GM21381 (cell line): Measurements from ENCODE around the gene CLK4.
A peak's percentile ranks its signal among the peaks of the same experiment; 100 is the strongest.

Source experiments
- ATAC-seq: cut with Tn5 transposase; IDR thresholded peaks from one replicate; pipeline ENCODE4 v1.9.1; 2021; ENCODE audit warnings: mild to moderate bottlenecking, moderate library complexity; ENCODE audit not compliant: unreplicated experiment

Gene CLK4

DNA sequence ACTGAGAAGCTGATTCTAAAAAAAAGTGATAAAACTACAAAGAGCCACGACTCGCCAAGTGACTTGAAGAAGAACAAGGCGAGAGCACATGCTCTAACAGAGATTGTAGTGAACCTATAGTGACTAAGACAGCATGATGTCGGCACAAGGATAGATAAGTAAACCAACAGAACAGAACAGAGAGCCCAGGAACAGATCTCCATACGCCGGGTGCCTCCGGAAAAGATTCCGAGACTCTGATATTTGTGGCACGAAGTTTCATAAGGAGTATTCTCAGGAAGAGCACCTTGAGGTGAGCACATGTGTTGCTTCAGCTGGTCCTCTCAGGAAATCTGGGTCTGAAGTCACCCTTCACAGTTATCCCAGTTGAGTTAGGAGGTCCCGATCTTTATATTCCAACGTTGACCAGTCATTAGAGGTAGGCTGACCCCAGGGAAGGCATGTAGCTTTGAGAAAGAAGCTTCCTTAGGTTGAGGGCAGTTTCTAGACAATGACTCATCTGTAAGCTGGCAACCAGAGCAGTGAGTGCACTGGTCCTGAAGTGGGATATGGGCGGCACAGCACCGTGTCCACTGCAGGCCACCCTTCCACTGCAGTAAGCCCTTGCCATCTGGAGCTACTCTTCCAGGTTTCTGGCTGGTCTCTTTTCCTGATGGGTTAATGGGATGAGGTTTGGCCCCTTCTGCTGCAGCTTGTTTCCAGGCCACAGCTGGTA is 13.6 kb upstream of the CLK4 start:
- no peak for ATAC-seq

DNA sequence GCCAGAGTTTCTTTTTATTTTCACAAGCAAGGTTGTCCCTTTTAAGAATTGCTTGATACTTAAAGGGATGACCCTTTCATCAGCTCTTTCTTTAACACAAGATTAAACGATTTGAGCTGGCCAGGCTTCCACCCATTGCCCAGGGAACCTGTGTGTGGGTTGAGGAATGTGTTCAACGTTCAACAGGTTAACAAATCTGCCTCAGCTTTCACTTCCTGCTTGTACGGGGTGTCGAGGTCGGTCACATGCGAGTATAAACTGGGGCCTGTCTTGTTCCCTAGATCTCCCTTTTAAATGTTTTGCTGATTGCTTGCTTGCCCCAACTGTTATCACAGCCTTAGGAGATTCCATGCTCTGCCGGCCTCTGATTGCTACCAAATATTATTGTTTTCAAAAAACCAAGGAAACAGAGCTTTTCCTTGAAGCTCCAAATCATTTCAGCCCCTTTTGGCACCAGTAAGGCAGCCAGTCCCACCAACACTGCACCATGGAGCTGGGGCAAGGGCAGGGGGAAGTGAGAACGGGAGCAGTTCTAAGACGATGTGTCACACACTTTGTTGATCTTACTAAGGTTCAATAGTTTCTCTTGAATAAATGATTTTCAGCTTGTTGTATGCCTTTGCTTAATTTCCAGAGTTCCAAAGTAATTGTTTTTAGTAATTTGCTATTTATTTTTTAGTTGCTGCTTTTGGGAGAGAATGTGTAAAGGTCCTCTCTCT is 10.7 kb upstream of the CLK4 start:
- ATAC-seq: no peak

DNA sequence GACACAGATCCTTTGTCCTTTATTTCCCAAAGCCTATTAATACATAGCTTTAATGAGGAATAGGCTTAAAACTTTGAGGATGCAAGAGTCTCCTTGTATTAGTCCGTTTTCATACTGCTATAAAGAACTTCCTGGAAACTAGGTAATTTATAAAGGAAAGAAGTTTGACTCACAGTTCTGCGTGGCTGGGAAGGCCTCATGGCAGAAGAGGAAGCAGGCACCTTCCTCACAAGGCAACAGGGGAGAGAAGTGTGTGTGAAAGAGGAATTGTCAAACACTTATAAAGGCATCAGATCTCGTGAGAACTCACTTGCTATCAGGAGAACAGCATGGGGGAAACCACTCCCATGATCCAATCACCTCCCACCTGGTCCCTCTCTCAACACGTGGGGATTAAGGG is 5.4 kb upstream of the CLK4 start:
- no peak for ATAC-seq

DNA sequence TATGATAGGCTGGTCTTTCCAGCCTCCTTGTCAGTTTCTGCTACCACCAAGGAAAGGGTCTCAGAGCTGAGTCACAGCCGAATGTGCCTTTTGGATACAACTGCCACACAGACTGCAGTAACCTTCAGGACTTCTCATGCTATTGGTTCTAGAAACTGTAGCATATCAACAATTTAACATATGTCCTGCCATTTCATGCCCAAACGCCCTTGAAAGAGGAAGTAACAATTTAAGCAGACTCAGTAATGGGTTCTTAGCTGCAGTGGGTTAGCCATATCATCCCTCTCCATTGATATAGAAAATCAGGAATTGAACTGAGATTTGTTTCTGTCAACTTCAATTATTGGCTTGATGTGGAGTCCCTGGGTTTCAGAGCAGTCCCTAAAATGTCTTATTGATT is 4.1 kb upstream of the CLK4 start:
- ATAC-seq: no peak

DNA sequence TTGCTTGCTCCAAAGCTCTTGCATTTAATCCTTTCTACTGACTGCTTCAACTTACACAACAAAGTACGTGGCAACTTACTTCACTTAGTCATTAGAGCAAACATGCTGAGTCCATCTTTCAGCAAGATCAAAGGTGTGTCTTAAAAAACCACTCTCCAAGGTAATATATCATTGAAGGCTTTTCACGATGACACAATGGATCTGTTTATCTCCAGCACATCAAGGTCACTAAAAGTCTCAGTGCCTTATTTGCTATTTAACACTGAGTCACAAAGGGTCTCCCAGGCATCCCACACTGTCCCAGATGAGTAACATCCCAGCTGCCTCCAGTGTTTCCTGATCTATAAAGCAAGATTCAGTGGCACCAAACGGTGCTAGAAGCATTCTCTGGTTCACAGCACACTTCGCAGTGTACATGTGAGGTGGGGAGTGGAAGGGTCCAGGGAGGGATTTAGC is 3.7 kb upstream of the CLK4 start:
- ATAC-seq: no peak

DNA sequence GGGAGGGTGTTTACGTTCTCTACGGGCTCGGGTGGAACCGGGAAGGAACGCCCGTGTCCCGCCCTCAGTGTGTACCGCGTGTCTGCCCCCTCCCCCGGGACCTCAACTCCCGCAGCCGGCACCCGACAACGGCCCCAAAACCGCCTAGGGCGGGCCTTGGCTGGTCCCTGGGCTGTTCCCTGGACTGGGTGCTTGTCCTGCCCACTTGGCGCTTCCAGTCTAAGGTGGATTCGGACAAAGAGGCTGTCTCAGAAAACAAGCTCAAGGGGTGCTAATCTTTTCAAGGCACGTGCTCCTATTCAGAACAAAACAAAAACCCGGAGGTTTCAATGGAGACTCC is 379 bp upstream of the CLK4 start:
- ATAC-seq: no peak

DNA sequence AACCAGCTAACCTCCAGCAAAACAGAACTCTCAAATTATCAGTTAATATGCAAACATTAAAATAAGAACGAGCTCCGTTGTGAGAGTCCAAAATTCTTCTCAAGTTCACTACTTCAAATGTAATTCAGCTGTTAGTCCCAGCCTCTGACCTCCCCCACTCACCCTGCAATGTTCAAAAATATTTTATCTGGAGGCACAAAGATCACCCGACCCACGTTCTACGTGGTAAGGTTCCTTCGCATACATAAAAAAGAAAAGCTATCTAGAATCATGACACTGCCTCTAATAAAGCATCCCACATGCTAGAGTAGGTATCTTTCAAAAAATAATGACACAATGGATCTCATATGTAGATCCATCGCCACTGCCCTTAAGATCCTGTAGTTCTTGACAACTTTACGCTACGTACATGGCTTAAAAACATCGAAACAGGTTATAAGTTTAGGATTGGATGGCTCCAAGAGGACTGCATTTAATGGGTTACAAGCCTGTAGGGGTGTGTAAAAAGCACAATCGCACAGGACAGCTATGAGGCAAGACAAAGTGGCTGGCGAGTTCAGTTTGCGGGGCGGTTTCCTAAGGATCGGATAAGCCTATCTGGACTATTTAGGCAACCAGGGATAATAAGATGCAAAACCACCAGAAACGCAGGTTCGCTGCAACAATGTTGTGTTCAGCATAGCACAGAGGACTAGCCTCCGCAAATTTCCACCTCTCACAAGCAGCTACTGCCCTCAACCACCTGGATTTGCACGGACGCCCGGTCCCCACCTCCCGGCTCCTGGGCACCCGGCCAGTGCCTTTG is 969 bp downstream of the CLK4 start:
- ATAC-seq: peak; percentile 7

DNA sequence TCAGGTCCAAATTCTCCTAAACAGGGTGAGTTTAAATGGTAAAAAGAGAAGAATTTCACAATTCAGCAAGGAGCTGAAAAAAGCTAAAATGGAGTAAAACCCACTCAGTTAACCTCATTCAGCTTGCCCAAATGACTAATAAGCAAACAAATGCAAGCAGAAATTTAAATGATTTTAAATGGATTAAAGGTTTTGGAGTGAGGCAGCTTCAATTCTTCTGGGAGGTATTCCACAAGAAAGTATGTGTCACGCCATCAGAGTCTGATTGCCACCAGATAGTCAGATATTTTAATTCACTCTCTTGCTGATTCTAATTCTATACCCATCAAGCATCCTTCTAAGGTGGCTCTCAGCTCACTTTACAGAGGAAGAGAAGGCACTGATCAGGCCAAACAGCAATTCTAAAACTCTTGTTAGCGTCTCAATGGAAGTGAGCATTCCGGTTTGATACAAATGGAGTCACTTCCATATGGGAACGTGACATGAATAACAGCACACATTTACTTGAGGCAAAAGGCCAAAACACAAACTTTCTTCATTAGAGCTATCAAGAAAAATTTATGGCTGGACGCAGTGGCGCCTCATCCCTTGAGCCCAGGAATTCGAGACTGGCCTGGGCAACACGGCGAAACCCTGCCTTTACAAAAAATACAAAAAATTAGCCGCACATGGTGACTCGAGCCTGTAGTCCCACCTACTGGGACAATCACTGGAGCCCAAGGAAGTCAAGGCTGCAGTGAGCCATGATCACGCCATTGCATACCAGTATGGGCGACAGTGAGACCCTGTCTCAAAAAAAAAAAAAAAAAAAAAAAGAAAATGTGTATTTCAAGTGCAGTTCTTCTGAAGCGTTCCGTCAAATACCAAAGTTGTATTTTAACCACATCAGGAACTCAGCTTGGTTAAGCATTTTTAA is 2.0 kb downstream of the CLK4 start:
- ATAC-seq: no peak

DNA sequence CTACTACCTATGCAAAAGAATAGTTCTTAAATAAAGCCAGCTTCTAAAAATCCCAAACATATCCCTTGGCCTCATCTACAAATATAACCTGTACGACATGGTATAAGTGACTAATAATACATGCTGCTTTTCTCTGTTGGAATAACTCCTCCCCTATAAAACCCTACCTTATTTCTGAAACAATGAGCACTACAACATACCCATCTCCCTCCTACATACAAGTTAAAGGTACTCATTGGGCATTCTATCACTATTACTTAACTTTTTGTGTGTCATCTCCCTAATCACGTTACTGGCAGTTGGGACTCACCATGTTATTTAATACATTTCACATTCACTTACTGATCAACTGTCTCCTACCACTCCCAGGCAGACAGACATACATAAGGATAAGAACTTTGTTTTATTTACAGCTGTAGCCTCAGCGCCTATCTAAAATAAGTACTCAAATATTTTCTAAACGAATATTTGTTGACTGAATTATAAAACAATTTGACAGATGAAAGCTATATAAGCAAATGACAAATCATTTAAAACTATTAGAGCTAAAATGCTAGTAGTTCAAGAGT is 4.1 kb downstream of the CLK4 start:
- no peak for ATAC-seq

DNA sequence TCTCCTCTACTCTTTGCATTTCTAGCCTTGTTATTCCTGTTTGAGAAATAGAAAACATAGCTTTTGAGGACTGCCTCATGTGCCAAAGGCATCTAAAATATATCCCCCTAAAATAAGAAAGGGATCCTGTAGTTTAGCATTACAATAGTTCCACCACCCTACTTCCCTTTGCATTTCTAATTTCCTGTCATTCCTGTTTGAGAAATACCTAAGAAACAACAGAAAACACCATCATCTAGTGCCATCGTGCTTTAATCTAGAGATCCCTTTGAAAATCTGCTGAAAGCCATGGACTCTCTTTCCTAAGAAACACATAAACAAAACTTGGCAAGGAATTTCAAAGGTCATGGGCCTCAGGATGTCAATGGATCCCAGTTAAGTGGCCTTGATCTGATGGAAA is 7.5 kb downstream of the CLK4 start:
- no peak for ATAC-seq

DNA sequence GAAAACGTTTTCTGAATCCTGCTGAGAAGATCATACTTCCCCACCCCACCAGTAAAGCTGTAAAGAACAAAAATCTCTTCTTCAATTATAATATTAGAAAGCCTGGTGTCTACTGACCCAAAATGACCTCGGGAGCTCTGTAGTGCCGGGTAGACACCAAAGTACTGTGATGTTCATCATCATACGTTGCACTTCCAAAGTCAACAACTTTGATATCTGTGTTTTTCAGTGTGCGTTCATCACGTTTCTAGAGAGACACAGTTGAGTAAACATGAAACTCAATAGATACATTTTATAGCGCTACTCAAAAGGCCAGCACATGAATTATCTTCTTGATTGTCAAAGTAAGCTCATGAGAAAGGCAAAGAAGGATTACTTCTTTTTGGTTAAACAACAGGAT is 14.6 kb downstream of the CLK4 start:
- ATAC-seq: no peak

DNA sequence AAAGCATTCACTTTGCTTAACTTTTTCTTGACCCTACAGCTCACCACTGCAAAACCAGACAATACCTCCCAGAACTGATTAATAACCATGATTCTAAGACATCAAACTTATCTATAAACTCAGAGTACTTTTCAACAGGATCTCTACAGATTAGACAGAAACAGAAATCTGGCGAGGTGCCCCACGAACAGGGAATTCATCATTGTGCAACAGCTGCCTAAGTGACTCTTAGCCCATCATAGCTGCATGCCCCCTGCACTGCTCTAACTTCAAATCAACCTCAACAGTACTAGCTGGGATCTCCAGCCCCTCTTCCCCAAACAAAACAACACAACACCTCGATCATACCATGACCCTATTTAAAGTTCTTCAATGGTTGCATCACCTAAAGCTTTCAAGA is 20.6 kb downstream of the CLK4 start:
- no peak for ATAC-seq

DNA sequence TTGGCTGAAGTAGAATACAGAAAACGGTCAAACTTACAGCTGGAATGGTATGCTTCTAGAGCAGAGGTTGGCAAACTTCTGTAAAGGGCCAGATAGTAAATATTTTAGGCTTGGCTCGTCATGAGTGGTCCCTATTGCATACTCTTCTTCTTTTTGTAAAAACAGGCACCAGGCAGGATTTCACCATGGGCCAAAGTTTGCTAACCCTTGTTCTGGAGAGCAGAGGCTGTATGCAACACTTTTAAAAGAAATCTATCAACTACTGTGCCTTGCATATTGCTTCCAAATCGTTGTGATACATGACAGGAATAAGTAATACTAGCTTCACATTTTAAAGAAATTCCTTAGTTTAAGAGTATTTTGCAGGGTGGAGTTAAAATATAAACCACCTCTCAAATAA is 21.1 kb downstream of the CLK4 start:
- no peak for ATAC-seq

DNA sequence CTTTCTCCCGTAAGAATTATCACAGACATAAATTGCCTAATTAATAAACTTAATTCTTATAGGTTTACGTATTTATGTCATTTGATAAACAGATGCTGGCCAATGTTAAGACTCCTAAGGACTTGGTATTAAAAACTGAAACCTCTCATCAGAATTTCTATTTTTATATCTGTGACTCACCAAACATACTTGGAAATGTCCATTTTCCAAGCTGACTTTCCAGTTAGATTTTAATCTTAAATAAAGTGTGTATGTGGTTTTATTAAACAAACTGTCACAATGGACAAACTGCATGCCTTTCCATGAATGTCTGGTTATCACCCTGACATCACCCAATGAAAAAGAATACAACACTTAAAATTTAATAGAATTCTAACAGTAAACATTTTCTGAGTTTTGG is 24.1 kb downstream of the CLK4 start:
- no peak for ATAC-seq

DNA sequence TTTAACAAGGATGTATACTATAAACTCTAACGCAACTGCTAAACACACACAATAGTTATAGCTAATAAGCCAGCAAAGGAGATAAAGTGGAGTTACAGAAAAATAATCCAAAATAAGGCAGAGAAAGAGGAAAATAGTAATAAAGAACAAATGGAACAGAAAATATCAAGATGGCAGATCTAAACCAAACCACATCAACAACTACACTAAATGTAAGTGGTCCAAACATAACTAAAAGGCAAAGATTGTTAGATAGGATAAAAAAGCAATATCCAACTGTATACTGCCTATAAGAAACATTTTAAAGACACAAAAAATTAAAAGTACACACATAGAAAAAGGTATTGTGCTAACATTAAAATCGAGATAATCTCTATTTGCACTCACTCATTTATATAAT is 31.1 kb downstream of the CLK4 start:
- no peak for ATAC-seq

DNA sequence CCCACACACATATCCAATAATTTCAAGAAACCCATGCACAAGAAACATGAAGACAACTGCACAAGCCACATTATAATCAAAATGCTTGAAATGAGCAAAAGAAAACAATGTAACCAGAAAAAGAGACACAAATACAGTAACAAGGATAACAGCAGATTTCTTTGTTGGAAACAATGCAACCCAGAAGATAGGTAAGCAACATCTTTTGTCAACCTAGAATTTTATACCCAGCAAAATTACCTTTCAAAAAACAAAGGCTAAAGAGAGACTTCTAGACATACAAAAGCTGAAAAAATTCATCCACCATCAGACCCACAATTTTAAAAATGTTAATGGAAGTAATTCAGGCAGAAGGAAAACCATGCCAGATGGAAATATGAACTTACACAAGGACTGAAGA is 31.7 kb downstream of the CLK4 start:
- no peak for ATAC-seq

DNA sequence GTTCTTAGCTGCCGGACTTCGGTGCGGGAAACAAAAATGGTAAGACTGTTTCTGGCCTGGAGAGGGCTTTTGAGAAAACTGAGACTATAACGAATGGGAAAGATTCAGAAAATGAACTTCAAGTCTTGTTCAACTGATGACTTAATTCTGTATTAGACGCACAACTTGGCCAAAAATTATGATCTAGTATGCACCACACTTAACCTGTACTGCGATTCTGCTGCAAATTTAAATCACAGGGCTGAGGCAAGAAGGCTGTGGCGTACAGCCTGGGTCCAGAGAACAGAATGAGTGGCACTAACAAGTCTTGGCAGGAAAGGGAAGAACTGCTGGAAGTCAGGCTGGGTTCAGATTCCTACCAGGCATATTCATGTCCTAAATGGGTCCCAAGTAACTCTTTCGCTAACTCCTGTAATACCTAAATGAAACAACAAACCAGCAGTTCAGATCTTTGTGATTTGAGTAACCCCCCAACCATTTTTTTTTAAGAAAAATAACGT is 35.9 kb downstream of the CLK4 start:
- ATAC-seq: no peak

DNA sequence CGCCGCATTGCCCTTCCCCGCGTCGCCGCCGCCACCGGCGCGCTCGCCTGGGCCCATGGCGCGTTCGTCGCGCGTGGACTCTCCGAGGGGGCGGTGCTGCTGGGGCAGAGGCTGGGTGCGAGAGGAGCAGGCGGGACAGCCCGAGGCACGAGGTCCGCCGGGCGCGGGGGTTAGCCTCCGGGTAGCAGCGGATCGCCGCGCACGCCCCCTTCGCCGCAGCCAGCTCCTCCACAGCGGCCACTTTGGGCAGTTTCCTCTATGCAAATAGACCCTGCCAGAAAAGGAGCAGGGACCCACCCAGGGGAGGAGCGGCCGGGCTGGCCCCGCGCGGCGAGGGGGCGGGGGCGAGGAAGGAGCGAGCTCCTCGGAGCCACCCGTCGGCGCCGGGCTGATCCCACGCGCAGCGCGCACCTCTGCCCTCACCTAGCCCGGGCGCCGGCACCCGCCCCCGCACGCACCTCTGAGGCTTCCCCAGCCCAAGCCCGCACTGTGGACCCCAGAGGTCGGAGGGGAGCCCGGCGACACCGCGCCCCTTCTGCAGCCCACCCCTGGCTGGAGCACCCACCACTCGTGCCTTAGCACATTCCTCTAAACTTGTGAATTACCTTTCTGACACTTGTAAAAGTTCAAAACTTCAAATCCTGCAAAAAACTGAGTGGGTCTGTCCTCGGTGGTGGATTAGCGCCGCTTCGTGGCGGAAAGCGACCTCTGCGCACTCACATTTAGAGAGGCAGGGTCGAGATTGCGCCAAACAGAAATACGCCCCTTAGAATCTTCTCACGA is 36.5 kb downstream of the CLK4 start, which contains the start of gene COL23A1:
COL23A1 (minus strand) TSS at position 253 of the 783 bp plus-strand sequence.
- ATAC-seq: peak; percentile 59
